ENCODE data around the gene ACTBL2.

The ACTBL2 gene

GRCh38 chr5:57448751-57449150 lies 33.9 kb downstream of the ACTBL2 start:
- no peak for DNase-seq (ENCODE audit: low spot score)

GRCh38 chr5:57448287-57448686 lies 34.3 kb downstream of the ACTBL2 start:
- no peak for DNase-seq (ENCODE audit: low spot score)

GRCh38 chr5:57447658-57448057 lies 35.0 kb downstream of the ACTBL2 start:
- no peak for DNase-seq (ENCODE audit: low spot score)

GRCh38 chr5:57446966-57447365 lies 35.6 kb downstream of the ACTBL2 start:
- no peak for DNase-seq (ENCODE audit: low spot score)

GRCh38 chr5:57445705-57446037 lies 36.9 kb downstream of the ACTBL2 start:
- DNase-seq (ENCODE audit: low spot score): no peak

- no peak for DNase-seq (ENCODE audit: low spot score)
These were observed 37.5 kb downstream of the ACTBL2 start for GRCh38 chr5:57445006-57445704.

- no peak for DNase-seq (ENCODE audit: low spot score)
These were observed 40.4 kb downstream of the ACTBL2 start for GRCh38 chr5:57442080-57442839.

GRCh38 chr5:57441557-57441956 lies 41.1 kb downstream of the ACTBL2 start:
- no peak for DNase-seq (ENCODE audit: low spot score)

- DNase-seq (ENCODE audit: low spot score): no peak
These were observed 43.0 kb downstream of the ACTBL2 start for GRCh38 chr5:57439601-57440000.

GRCh38 chr5:57437976-57438805 lies 44.4 kb downstream of the ACTBL2 start:
- DNase-seq (ENCODE audit: low spot score): no peak

- no peak for DNase-seq (ENCODE audit: low spot score)
These were observed 46.0 kb downstream of the ACTBL2 start for GRCh38 chr5:57436586-57436985.

GRCh38 chr5:57435701-57436134 lies 46.9 kb downstream of the ACTBL2 start:
- no peak for DNase-seq (ENCODE audit: low spot score)

- DNase-seq (ENCODE audit: low spot score): no peak
These were observed 47.9 kb downstream of the ACTBL2 start for GRCh38 chr5:57434683-57435082.

- no peak for DNase-seq (ENCODE audit: low spot score)
These were observed 48.4 kb downstream of the ACTBL2 start for GRCh38 chr5:57434227-57434640.

GRCh38 chr5:57432876-57433275 lies 49.7 kb downstream of the ACTBL2 start:
- DNase-seq (ENCODE audit: low spot score): no peak

GRCh38 chr5:57431759-57432158 lies 50.9 kb downstream of the ACTBL2 start:
- no peak for DNase-seq (ENCODE audit: low spot score)
